GM12878 (cell line): ENCODE measurements around the gene DNAJC22. TPM values are rescaled to one million over a fixed set of nuclear protein-coding genes. Genes with fewer than 3 reads are reported as not detected.

ENCODE experiments used
- ATAC-seq: fragments of 200-7000 bp; cut with Tn5 transposase; 3 replicates; pipeline ENCODE4 v1.9.1; 2020; ENCODE audit warnings: mild to moderate bottlenecking, moderate library complexity
- BruUV-seq: library from RNA; stranded (reverse); fragments of 400-500 nt; replicated peaks from 2 replicates; lab custom pipeline; 2021; lab: Mats Ljungman, UMichigan
- CTCF ChIA-PET: fragments of 300-600 bp; sonication (Branson Sonifier 250); formaldehyde crosslinking; extraction: SDS; loops from one replicate; lab custom pipeline; 2021; ENCODE audit warnings: inconsistent platforms; lab: Yijun Ruan, JAX
- POLR2A ChIA-PET: fragments of 350-600 bp; formaldehyde crosslinking; extraction: SDS; loops from one replicate; lab custom pipeline; 2021; ENCODE audit warnings: inconsistent platforms; lab: Charles Lee
- RAD21 ChIA-PET: fragments of 300-600 bp; sonication (Branson Sonifier 250); formaldehyde crosslinking; loops from one replicate; lab custom pipeline; 2023; ENCODE audit warnings: antibody characterized with exemption; ENCODE audit not compliant: unreplicated experiment; lab: Charles Lee
- SMC1A ChIA-PET: fragments of 300-600 bp; sonication (Branson Sonifier 250); formaldehyde crosslinking; loops from one replicate; lab custom pipeline; 2023; ENCODE audit not compliant: unreplicated experiment, uncharacterized antibody; lab: Charles Lee
- DNase-seq: peaks from one replicate; pipeline ENCODE4 v3.0.0-alpha.2; 2011; ENCODE audit warnings: low read depth, low spot score
- FAIRE-seq: peaks from 3 replicates; lab custom pipeline; 2011; peaks lifted over from hg19 to GRCh38; lab: Jason Lieb, UNC
- H2AFZ ChIP-seq: 2 replicates; pipeline ENCODE4 v1.6.0; 2011; ENCODE audit warnings: low read depth, low read length, control low read depth; ENCODE audit not compliant: control insufficient read depth
- H3K27ac ChIP-seq: 2 replicates; pipeline ENCODE4 v1.5.1; 2011; ENCODE audit warnings: control low read depth; ENCODE audit not compliant: control insufficient read depth, insufficient read depth
- H3K27me3 ChIP-seq, 2 experiments: replicated peaks in 1 of 2; 2 replicates each; pipeline versions ENCODE4 v1.6.0 to v1.6.1; 2011; ENCODE audit warnings: low read length in 1 of 2; ENCODE audit not compliant: control insufficient read depth in 2 of 2, insufficient read depth in 2 of 2
- H3K36me3 ChIP-seq, 2 experiments: 2 replicates each; pipeline ENCODE4 v1.5.1; 2011; ENCODE audit warnings: low read length in 1 of 2; ENCODE audit not compliant: control insufficient read depth in 2 of 2, insufficient read depth in 2 of 2
- H3K4me1 ChIP-seq: 2 replicates; pipeline ENCODE4 v1.6.1; 2011; ENCODE audit warnings: mild to moderate bottlenecking, low read length, moderate library complexity, mixed read lengths; ENCODE audit not compliant: control insufficient read depth, insufficient read depth
- H3K4me2 ChIP-seq: 2 replicates; pipeline ENCODE4 v1.6.0; 2011; ENCODE audit warnings: control low read depth; ENCODE audit not compliant: control insufficient read depth, insufficient read depth
- H3K4me3 ChIP-seq: fragments of 200-600 bp; sonication (generic); 2 replicates; pipeline ENCODE4 v1.5.1; 2016
- H3K79me2 ChIP-seq: 2 replicates; pipeline ENCODE4 v1.6.0; 2011; ENCODE audit warnings: low read length; ENCODE audit not compliant: control insufficient read depth, insufficient read depth
- H3K9ac ChIP-seq: 2 replicates; pipeline ENCODE4 v1.8.0; 2011; ENCODE audit warnings: low read length, control low read depth, mixed read lengths; ENCODE audit not compliant: control insufficient read depth, insufficient read depth
- H3K9me3 ChIP-seq: replicated peaks from 3 replicates; pipeline ENCODE4 v1.5.1; 2011; ENCODE audit warnings: mild to moderate bottlenecking, low read length; ENCODE audit not compliant: control insufficient read depth, insufficient read depth
- H4K20me1 ChIP-seq: 2 replicates; pipeline ENCODE4 v1.6.0; 2011; ENCODE audit not compliant: control insufficient read depth, insufficient read depth
- BRCA1 ChIP-seq: IDR thresholded peaks from 2 replicates; pipeline ENCODE4 v1.6.1; 2011; ENCODE audit warnings: low read depth, low read length, improper control_type of control experiment
- CEBPB ChIP-seq, 2 experiments: fragments of 150-350 bp in 1 of 2; IDR thresholded peaks; 2 replicates each; pipeline ENCODE4 v1.6.1; 2012 to 2014; ENCODE audit warnings: low read depth in 2 of 2, low read length in 2 of 2, borderline replicate concordance in 1 of 2, inconsistent platforms in 1 of 2
- EED ChIP-seq: sonication (generic); IDR thresholded peaks from 2 replicates; pipeline ENCODE4 v1.6.1; 2016; ENCODE audit warnings: antibody characterized with exemption, low read depth
- ESRRA ChIP-seq: IDR thresholded peaks from 2 replicates; pipeline ENCODE4 v1.6.1; 2012; ENCODE audit warnings: mild to moderate bottlenecking, low read length, improper control_type of control experiment
- EZH2 ChIP-seq: IDR thresholded peaks from 2 replicates; pipeline ENCODE4 v1.6.1; 2012; ENCODE audit warnings: low read depth, mild to moderate bottlenecking, control low read depth, inconsistent platforms, low read length, borderline replicate concordance; ENCODE audit not compliant: control insufficient read depth
- FOS ChIP-seq: IDR thresholded peaks from 3 replicates; pipeline ENCODE4 v1.6.1; 2011; ENCODE audit warnings: borderline replicate concordance; ENCODE audit not compliant: insufficient read length; ENCODE audit errors: extremely low read depth
- GATAD2B ChIP-seq: fragments of 450-650 bp; conservative IDR thresholded peaks from 2 replicates; pipeline ENCODE4 v1.6.1; 2017; ENCODE audit warnings: low read depth, mild to moderate bottlenecking, moderate library complexity
- NFIC ChIP-seq: IDR thresholded peaks from 2 replicates; pipeline ENCODE4 v1.6.1; 2012; ENCODE audit warnings: low read depth, mild to moderate bottlenecking, inconsistent platforms, low read length, moderate library complexity
- NR2C2 ChIP-seq: IDR thresholded peaks from 2 replicates; pipeline ENCODE4 v1.6.1; 2011; ENCODE audit warnings: borderline replicate concordance, low read depth; ENCODE audit not compliant: control insufficient read depth, insufficient read length
- WGBS: methylation state at CpG from one replicate; pipeline ENCODE4 v1.1.6; 2016; ENCODE audit warnings: low lambda C conversion rate; ENCODE audit not compliant: insufficient replicate concordance, insufficient coverage; ENCODE audit errors: missing lambda C conversion rate; 5-methylcytosine and 5-hydroxymethylcytosine counted together
- in situ Hi-C: fragments of 300-500 bp; cut with MboI; formaldehyde crosslinking; loops from 9 replicates; pipeline ENCODE4 v1.14.3; 2018; ENCODE audit warnings: mixed read lengths
- intact Hi-C: fragments of 100-400 bp; cut with micrococcal nuclease; formaldehyde crosslinking; loops from one replicate; pipeline ENCODE4 v1.14.2; 2022; ENCODE audit not compliant: unreplicated experiment
- polyA plus RNA-seq, 11 experiments: library from polyadenylated mRNA; depleted of rRNA in 4 of 11; unstranded in 6 of 11; stranded (reverse) in 5 of 11; fragments of >200 nt; fragmentation: Nextera tagmentation in 4 of 11; fragmentation: Illumina TruSeq in 1 of 11; extraction: Ambion mirVana in 4 of 11; extraction: Trizol in 1 of 11; gene quantifications; 1 replicate in 1 of 11; 2 replicates in 10 of 11; pipeline versions ENCODE4 v1.2.1 to v1.2.3, GENCODE V29; 2011 to 2016; ENCODE audit warnings: inconsistent platforms in 2 of 11, missing spikeins in 2 of 11, low read depth in 1 of 11
- total RNA-seq, 4 experiments: library from RNA; depleted of rRNA in 3 of 4; stranded (reverse); fragments of >200 nt in 3 of 4; fragmentation: Illumina TruSeq in 1 of 4; extraction: Trizol in 1 of 4; gene quantifications; 2 replicates each; pipeline versions ENCODE4 v1.2.1 to v1.2.3, GENCODE V29; 2013 to 2021
- TF ChIP-seq, protein P1 (sequence below): fragments of 450-650 bp; IDR thresholded peaks from 2 replicates; pipeline ENCODE4 v1.6.1; 2017; ENCODE audit warnings: mild to moderate bottlenecking, moderate library complexity
- TF ChIP-seq, protein P2 (sequence below): fragments of 450-650 bp; IDR thresholded peaks from 2 replicates; pipeline ENCODE4 v1.6.1; 2016; ENCODE audit warnings: mild to moderate bottlenecking, moderate library complexity, borderline replicate concordance

Gene DNAJC22
- total and polyA plus RNA-seq, 10 of the 15 experiments (the other 5 are each of a cell fraction or from before 2014, with no cell fraction given), result 0.06 to 0.61 (median 0.13) TPM; not detected in 3

DNA sequence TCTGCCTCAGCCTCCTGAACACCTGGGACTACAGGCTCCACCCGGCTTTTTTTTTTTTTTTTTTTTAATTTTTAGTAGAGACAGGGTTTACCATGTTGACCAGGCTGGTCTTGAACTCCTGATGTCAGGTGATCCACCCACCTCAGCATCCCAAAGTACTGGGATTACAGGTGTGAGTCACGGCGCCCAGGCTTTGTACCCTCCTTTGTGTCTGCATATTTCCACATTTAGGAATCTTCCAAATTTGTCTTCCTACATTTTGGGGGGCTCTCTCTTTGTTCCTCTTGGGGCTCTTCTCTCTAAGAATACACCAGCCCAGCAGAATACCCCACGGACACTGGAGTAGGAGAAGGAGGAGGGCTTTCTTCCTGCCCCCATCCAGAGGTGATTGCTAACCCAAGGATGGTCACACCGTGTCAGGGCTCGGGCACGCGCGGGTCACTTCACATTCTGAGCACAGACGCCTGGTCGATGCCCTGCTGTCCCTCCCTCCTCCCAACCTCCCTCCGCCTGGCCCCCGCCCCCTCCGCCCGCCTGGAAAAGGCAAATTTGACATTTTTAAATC, 2.1 kb upstream of the DNAJC22 start (continued):
- TF ChIP-seq ESRRA, result no peak
- TF ChIP-seq, protein P1, sequence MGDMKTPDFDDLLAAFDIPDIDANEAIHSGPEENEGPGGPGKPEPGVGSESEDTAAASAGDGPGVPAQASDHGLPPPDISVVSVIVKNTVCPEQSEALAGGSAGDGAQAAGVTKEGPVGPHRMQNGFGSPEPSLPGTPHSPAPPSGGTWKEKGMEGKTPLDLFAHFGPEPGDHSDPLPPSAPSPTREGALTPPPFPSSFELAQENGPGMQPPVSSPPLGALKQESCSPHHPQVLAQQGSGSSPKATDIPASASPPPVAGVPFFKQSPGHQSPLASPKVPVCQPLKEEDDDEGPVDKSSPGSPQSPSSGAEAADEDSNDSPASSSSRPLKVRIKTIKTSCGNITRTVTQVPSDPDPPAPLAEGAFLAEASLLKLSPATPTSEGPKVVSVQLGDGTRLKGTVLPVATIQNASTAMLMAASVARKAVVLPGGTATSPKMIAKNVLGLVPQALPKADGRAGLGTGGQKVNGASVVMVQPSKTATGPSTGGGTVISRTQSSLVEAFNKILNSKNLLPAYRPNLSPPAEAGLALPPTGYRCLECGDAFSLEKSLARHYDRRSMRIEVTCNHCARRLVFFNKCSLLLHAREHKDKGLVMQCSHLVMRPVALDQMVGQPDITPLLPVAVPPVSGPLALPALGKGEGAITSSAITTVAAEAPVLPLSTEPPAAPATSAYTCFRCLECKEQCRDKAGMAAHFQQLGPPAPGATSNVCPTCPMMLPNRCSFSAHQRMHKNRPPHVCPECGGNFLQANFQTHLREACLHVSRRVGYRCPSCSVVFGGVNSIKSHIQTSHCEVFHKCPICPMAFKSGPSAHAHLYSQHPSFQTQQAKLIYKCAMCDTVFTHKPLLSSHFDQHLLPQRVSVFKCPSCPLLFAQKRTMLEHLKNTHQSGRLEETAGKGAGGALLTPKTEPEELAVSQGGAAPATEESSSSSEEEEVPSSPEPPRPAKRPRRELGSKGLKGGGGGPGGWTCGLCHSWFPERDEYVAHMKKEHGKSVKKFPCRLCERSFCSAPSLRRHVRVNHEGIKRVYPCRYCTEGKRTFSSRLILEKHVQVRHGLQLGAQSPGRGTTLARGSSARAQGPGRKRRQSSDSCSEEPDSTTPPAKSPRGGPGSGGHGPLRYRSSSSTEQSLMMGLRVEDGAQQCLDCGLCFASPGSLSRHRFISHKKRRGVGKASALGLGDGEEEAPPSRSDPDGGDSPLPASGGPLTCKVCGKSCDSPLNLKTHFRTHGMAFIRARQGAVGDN, result no peak
- no peak for TF ChIP-seq CEBPB (IDR thresholded peaks at IDR 0.05; ENCODE audit: borderline replicate concordance in 1 of 2, low read depth in 2 of 2, low read length in 2 of 2)
- no peak for TF ChIP-seq BRCA1

DNA sequence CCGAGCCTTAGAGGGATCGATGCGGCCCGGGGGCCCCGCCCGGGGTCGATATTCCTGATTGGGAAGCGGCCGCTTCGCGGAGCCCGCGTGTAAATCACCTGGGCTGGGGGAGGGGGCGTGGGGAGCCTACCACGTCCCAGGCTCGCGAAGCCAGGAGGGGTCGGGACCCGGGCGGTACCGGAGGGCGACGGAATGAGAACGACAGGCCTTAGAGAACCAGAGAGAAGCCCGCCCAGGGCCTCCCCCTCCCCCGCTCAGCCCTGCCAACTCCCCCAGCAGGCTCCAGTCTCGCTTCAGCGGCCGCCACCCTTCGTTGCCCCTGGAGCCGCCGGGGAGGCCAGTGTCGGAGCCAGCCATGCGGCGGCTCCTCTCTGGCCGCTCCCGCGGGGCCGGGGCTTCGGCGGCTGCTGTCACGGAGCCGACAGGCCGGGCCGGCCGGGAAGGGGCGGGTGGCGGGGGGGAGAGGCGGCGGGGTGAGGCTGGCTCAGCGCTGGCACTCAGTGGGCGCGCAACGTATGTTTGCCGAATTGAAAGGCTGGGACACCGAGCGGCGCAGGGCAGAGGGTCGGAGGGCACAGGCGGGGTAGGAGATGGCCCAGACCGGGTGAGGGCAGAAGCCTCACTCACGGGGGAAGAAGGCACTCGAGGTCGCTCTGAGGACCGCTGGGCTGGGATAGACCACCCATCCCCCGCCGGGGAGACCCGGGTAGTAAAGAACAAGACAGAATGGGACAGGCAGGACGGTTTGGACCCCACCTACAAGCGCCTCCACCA, 1.4 kb upstream of the DNAJC22 start:
- Histone ChIP-seq H3K79me2 (no peaks in the 10 kb centered on the region), H3K4me1 (peaks cover 38% of the 10 kb centered on the region), H3K4me2 (peak overlapping the region; percentile 97), H3K4me3 (peak overlapping the region; percentile 49; the same call in 1 of the 2 replicates), H3K9ac (no peak overlapping the region), H3K36me3 (no peaks in the 10 kb centered on the region), H2AFZ (no peak overlapping the region; the same call in 1 of the 2 replicates), H3K9me3 (no peaks in the 10 kb centered on the region), H3K27me3 (peaks cover 18 to 36% of the 10 kb centered on the region in 2 experiments), H4K20me1 (no peaks in the 10 kb centered on the region; the same call in none of the 2 replicates), H3K27ac (no peak overlapping the region)
- RAD21 ChIA-PET, result interaction anchor here (2.1 to 4.5 kb wide), 3 partner anchors 14 to 56 kb away, joined by 6 to 54 read pairs (median 25); no protein-coding TSS in a partner anchor
- SMC1A ChIA-PET, result interaction anchor here (1.3 to 4.5 kb wide), 2 partner anchors 13 to 22 kb away, joined by 3 to 30 read pairs; partner anchors contain the start of gene TROAP
- 1% methylated on average over 32 of the region's 70 CpGs for WGBS
- no TSS peak for BruUV-seq
- FAIRE-seq (no peak), ATAC-seq (peak; percentile 65), DNase-seq (no peak)
- CTCF ChIA-PET, result interaction anchor here (0.6 to 9.5 kb wide), 4 partner anchors 13 to 110 kb away, joined by 3 to 231 read pairs (median 71); partner anchors contain the start of gene PRPH
- intact Hi-C loops, result no loop called here
- in situ Hi-C loops, result no loop called here
- POLR2A ChIA-PET, result no interaction called here
- no peak for TF ChIP-seq FOS
- no peak for TF ChIP-seq NFIC
- no peak for TF ChIP-seq EED
- TF ChIP-seq EZH2, result 0 out of 2 replicates have a peak, but pooled peaks have one; percentile 23
- TF ChIP-seq GATAD2B, result no peak
- no peak for TF ChIP-seq NR2C2
- TF ChIP-seq, protein P2, sequence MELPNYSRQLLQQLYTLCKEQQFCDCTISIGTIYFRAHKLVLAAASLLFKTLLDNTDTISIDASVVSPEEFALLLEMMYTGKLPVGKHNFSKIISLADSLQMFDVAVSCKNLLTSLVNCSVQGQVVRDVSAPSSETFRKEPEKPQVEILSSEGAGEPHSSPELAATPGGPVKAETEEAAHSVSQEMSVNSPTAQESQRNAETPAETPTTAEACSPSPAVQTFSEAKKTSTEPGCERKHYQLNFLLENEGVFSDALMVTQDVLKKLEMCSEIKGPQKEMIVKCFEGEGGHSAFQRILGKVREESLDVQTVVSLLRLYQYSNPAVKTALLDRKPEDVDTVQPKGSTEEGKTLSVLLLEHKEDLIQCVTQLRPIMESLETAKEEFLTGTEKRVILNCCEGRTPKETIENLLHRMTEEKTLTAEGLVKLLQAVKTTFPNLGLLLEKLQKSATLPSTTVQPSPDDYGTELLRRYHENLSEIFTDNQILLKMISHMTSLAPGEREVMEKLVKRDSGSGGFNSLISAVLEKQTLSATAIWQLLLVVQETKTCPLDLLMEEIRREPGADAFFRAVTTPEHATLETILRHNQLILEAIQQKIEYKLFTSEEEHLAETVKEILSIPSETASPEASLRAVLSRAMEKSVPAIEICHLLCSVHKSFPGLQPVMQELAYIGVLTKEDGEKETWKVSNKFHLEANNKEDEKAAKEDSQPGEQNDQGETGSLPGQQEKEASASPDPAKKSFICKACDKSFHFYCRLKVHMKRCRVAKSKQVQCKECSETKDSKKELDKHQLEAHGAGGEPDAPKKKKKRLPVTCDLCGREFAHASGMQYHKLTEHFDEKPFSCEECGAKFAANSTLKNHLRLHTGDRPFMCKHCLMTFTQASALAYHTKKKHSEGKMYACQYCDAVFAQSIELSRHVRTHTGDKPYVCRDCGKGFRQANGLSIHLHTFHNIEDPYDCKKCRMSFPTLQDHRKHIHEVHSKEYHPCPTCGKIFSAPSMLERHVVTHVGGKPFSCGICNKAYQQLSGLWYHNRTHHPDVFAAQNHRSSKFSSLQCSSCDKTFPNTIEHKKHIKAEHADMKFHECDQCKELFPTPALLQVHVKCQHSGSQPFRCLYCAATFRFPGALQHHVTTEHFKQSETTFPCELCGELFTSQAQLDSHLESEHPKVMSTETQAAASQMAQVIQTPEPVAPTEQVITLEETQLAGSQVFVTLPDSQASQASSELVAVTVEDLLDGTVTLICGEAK, result no peak
